Activated CD4-positive, alpha-beta memory T cell treated with anti-CD3 and anti-CD28 coated beads, Interleukin-2, amount 10 ng/mL, durations not matched to agents 7 days and 5 days (primary cell): ENCODE measurements around the gene SLC35F1. TPM values are rescaled to one million over a fixed set of nuclear protein-coding genes. Genes with fewer than 3 reads are reported as not detected.
A peak's percentile ranks its signal among the peaks of the same experiment; 100 is the strongest.

Experiments used
- CTCF ChIA-PET: fragments of 350-600 bp; sonication (Branson Sonifier 250); formaldehyde crosslinking; loops from one replicate; lab custom pipeline; 2021; ENCODE audit warnings: antibody characterized with exemption, inconsistent platforms; lab: Charles Lee
- POLR2A ChIA-PET: fragments of 350-600 bp; sonication (Branson Sonifier 250); formaldehyde crosslinking; loops from one replicate; lab custom pipeline; 2021; ENCODE audit warnings: antibody characterized with exemption; lab: Charles Lee
- DNase-seq: peaks from one replicate; pipeline ENCODE4 v3.0.0-alpha.2; 2020
- H3K27ac Mint-ChIP-seq: one replicate; pipeline ENCODE4 v1.8.0; 2021; ENCODE audit warnings: mild to moderate bottlenecking, mixed read lengths
- H3K27me3 Mint-ChIP-seq: one replicate; pipeline ENCODE4 v1.8.0; 2021; ENCODE audit warnings: mixed read lengths
- H3K36me3 Mint-ChIP-seq: one replicate; pipeline ENCODE4 v1.8.0; 2021; ENCODE audit warnings: low read depth, mixed read lengths
- H3K4me1 Mint-ChIP-seq: one replicate; pipeline ENCODE4 v1.8.0; 2021; ENCODE audit warnings: mixed read lengths
- H3K4me3 Mint-ChIP-seq: one replicate; pipeline ENCODE4 v1.8.0; 2021; ENCODE audit warnings: mild to moderate bottlenecking, mixed read lengths
- H3K9me3 Mint-ChIP-seq: one replicate; pipeline ENCODE4 v1.8.0; 2021; ENCODE audit warnings: mixed read lengths
- total RNA-seq, 2 experiments: library from RNA; stranded (reverse); gene quantifications; one replicate each; pipeline ENCODE4 v1.2.3, GENCODE V29; 2021

Gene SLC35F1
- total RNA-seq, 2 experiments from 2014 or later: 0.05 TPM; not detected in 1

DNA sequence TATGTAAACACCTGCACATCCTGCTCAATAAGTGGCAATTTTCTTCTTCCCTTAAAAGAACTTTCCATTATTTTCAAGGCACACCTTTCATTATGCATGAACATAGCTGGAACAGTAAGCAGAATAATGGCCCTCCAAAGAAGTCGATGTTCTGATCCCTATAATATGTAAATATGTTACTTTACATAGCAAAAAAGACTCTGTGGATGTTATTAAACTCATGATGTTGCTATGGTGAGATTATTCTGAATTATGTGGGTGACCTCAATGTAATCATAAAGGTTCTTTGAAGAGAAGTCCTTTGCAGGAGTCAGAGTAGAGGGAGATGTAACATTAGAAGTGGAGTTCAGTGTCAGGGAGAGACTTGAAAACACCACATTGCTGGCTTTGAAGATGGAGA is 341.1 kb downstream of the SLC35F1 start:
- Mint-ChIP-seq H3K36me3 (no peaks in the 10 kb centered on the region), H3K4me1 (no peaks in the 10 kb centered on the region), H3K27ac (no peak overlapping the region), H3K27me3 (peaks cover 11% of the 10 kb centered on the region), H3K9me3 (no peaks in the 10 kb centered on the region), H3K4me3 (no peak overlapping the region)
- POLR2A ChIA-PET: no interaction called here
- CTCF ChIA-PET: no interaction called here
- no peak for DNase-seq

DNA sequence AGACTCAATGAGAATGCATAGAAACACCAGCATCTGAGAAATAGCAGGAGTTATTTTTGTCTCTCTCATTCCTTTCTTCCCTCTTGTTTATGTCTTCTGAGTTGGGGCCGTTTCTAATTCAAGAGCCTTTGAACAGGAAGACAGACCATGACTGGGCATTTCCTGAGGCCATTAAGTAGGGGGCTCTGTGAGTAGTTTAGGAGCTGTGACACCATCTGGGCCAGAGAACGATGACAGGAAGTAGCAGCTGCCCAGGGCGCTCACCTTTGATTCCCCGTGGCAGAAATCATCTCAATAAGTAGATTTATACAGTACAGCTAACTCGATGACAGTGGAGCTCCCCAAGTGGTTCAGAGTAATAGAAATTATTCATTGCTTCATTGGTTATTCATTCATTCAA is 342.6 kb downstream of the SLC35F1 start:
- no peak overlapping the region for H3K27ac Mint-ChIP-seq
- ChIA-PET POLR2A (no interaction called here), CTCF (interaction anchor here (0.5 kb wide), 1 partner anchor 46 kb away, joined by 3 read pairs; no protein-coding TSS in a partner anchor)
- no peaks in the 10 kb centered on the region for H3K4me1 Mint-ChIP-seq
- no peak for DNase-seq
- no peaks in the 10 kb centered on the region for H3K9me3 Mint-ChIP-seq
- H3K27me3 Mint-ChIP-seq: peaks cover 11% of the 10 kb centered on the region
- H3K4me3 Mint-ChIP-seq: no peak overlapping the region
- H3K36me3 Mint-ChIP-seq: no peaks in the 10 kb centered on the region

DNA sequence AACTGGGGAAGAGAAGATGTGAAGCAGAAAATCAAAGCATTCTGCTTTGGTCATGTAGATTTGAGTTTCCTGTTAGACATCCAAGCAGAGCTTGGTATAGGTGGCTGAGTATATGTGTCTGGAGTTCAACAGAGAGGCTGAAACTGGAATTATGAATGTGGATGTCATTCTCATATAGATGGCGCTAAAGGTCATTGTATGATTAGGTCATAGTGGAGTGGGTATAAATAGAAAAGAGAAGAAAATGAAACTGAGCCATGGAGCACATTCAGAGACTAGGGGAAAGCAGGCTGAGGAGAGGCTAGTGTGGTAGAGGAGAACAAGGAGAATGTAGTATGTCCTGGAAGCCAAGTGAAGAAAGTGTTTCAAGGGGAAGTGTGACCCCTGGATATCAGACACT is 345.4 kb downstream of the SLC35F1 start:
- Mint-ChIP-seq H3K4me3 (no peak overlapping the region), H3K27ac (no peak overlapping the region), H3K4me1 (no peaks in the 10 kb centered on the region), H3K9me3 (no peaks in the 10 kb centered on the region), H3K36me3 (no peaks in the 10 kb centered on the region), H3K27me3 (peaks cover 5% of the 10 kb centered on the region)
- POLR2A ChIA-PET: no interaction called here
- CTCF ChIA-PET: no interaction called here
- no peak for DNase-seq

DNA sequence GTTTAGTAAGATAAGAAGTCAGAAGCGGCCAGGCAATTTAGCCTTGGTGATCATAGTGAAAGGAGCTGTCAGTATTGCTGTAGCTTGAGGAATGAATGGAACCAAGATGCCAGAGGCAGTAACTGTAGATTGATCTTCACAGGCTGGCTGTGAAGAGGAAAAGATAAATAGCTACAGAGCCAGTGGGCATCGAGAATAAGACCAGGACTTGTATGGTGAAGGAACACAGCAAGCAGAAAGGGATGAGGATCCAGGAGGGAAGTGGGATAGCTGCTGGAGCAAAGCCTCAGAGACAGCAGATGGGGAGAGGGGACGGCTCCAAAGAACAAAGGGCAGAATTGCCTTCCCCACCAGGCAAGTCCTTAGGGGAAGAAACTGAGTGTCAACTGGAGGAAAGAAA is 346.7 kb downstream of the SLC35F1 start:
- no peaks in the 10 kb centered on the region for H3K9me3 Mint-ChIP-seq
- no peak overlapping the region for H3K27ac Mint-ChIP-seq
- H3K27me3 Mint-ChIP-seq: peaks cover 4% of the 10 kb centered on the region
- H3K4me1 Mint-ChIP-seq: no peaks in the 10 kb centered on the region
- no peak overlapping the region for H3K4me3 Mint-ChIP-seq
- no peaks in the 10 kb centered on the region for H3K36me3 Mint-ChIP-seq
- DNase-seq: no peak
- ChIA-PET CTCF (no interaction called here), POLR2A (no interaction called here)

DNA sequence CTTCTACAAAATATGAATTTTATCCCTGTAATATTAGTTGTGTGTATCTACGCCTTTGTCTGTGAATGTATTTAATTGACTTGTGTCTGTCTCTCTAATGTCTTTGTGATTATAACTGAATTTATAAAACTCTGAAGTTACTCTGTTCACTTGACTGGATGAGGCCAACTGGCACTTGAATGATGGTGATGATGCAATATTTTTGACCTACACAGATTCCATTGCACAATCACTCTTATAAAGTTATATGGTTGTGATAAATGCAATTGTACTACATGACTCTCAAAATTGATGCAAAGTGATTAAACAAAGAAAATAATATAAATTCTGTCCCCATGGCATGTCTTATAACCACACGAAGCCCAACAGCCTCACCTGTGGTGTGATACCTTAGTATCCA is 353.8 kb downstream of the SLC35F1 start:
- H3K9me3 Mint-ChIP-seq: peaks cover 4% of the 10 kb centered on the region
- peaks cover 5% of the 10 kb centered on the region for H3K27me3 Mint-ChIP-seq
- CTCF ChIA-PET: no interaction called here
- H3K4me1 Mint-ChIP-seq: no peaks in the 10 kb centered on the region
- H3K36me3 Mint-ChIP-seq: no peaks in the 10 kb centered on the region
- H3K27ac Mint-ChIP-seq: no peak overlapping the region
- no peak for DNase-seq
- POLR2A ChIA-PET: no interaction called here
- H3K4me3 Mint-ChIP-seq: no peak overlapping the region

DNA sequence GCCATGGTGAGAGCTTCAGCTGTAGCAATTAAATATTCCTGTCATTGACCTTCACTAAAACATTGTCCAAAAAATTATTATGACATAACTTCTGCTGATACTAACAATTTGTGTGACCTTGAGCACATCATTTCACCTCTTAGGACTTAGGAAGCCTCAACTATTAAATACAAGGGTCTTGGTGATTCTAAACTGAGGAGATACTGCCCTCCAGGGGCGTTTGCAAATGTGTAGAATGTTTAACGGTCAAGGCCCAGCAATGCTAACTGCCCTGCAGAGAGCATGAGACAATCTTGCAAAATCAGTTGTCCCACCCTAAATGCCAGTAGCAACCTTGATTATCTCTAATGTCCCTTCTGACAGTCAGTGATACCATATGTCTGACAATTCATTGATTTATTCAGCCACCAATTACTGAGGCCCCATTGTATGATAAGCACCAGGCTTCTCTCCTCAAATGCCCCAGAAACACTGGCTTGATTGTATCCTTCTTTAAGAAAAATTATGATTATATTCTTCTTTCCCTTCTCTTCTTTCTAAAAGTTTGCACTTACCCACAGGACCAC is 356.9 kb downstream of the SLC35F1 start:
- DNase-seq: no peak
- H3K4me1 Mint-ChIP-seq: no peaks in the 10 kb centered on the region
- H3K27ac Mint-ChIP-seq: no peak overlapping the region
- H3K27me3 Mint-ChIP-seq: peaks cover 2% of the 10 kb centered on the region
- CTCF ChIA-PET: no interaction called here
- POLR2A ChIA-PET: no interaction called here
- H3K9me3 Mint-ChIP-seq: peaks cover 4% of the 10 kb centered on the region
- H3K4me3 Mint-ChIP-seq: no peak overlapping the region
- no peaks in the 10 kb centered on the region for H3K36me3 Mint-ChIP-seq

DNA sequence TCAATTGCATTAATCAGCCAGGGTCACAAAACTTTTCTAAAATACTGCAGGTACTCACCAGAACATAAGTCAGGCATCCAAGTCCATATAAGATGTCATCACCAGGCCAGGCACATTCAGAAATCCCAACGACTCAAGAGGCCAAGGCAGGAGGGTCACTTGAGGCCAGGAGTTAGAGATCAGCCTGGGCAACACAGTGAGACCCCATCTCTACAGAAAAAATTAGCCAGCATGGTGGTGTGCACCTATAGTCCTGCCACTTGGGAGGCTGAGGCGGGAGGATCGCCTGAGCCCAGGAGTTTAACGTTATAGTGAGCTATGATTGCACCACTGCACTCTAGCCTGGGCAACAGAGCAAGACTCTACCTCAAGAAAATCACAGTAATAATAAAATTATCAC is 362.6 kb downstream of the SLC35F1 start:
- Mint-ChIP-seq H3K27ac (no peak overlapping the region), H3K4me1 (no peaks in the 10 kb centered on the region)
- POLR2A ChIA-PET: no interaction called here

DNA sequence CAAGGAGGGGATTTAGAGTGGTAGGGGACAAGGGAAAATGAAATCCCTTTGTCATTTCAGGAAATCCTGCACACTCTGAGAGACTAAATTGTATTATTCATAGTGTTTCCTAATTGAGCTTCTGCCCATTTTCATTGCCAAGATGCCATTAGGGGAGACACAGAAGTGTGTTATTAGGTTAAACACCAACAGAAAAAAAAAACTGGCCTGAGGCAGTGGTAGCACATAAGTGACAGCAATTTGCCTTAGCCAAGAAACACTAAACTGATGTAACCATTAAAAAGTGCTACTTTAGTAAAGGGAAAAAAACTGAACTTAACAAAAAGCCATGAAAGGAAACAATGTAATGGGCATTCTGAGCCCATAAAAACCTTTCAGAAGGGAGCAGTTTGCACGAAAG is 370.6 kb downstream of the SLC35F1 start:
- H3K9me3 Mint-ChIP-seq: no peaks in the 10 kb centered on the region
- no peaks in the 10 kb centered on the region for H3K4me1 Mint-ChIP-seq
- CTCF ChIA-PET: no interaction called here
- H3K4me3 Mint-ChIP-seq: no peak overlapping the region
- no peak overlapping the region for H3K27ac Mint-ChIP-seq
- H3K27me3 Mint-ChIP-seq: peaks cover 24% of the 10 kb centered on the region
- no peak for DNase-seq
- no peaks in the 10 kb centered on the region for H3K36me3 Mint-ChIP-seq
- POLR2A ChIA-PET: no interaction called here

More for the DNA sequence above, 362.6 kb downstream of the SLC35F1 start:
- Mint-ChIP-seq H3K4me3 (no peak overlapping the region), H3K9me3 (peaks cover 4% of the 10 kb centered on the region), H3K36me3 (no peaks in the 10 kb centered on the region), H3K27me3 (peaks cover 12% of the 10 kb centered on the region)
- CTCF ChIA-PET: no interaction called here
- no peak for DNase-seq

DNA sequence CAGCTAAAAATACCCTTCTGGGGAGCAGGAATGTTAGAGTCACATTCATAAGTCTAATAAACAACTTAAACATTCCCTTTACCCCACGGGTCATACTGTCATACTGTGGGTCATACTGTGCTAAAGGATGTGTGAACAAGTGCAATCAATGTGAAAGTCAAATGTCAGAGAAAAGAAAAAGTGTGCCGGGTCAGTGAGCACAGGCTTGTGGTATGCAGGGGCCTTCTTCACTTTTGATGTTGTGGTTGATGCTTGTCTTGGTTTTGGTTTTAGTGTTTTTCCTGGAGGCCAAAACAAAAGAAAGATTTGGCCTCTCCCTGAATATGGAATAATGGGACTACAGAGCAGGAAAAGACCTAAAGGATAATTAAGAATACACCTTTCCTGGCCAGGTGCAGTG is 373.1 kb downstream of the SLC35F1 start:
- no peak for DNase-seq
- Mint-ChIP-seq H3K27me3 (peaks cover 19% of the 10 kb centered on the region), H3K27ac (no peak overlapping the region), H3K4me3 (no peak overlapping the region), H3K36me3 (no peaks in the 10 kb centered on the region), H3K9me3 (no peaks in the 10 kb centered on the region), H3K4me1 (no peaks in the 10 kb centered on the region)
- ChIA-PET CTCF (no interaction called here), POLR2A (no interaction called here)

DNA sequence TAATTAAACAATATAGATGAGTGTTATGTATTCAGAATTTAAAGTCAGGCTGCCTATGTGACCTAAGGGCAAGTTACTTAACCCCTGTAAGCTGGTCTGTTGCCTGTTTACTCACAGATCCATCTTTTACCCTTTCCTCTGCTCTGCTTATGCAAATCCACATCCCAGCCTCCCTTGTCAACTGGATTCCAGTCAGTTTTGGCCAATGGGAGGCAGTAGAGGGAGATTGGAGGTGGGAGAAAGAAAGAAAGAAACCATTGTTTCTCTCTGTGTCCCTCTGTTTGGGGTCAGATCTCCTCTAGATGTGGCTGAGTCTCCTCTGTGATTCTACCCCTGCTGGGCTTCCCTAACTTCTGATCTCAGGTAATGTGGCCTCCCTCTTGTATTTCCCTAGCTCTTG is 374.2 kb downstream of the SLC35F1 start:
- DNase-seq: no peak
- Mint-ChIP-seq H3K4me1 (no peaks in the 10 kb centered on the region), H3K4me3 (no peak overlapping the region), H3K9me3 (no peaks in the 10 kb centered on the region), H3K36me3 (no peaks in the 10 kb centered on the region), H3K27me3 (peaks cover 19% of the 10 kb centered on the region), H3K27ac (no peak overlapping the region)
- ChIA-PET POLR2A (no interaction called here), CTCF (no interaction called here)

DNA sequence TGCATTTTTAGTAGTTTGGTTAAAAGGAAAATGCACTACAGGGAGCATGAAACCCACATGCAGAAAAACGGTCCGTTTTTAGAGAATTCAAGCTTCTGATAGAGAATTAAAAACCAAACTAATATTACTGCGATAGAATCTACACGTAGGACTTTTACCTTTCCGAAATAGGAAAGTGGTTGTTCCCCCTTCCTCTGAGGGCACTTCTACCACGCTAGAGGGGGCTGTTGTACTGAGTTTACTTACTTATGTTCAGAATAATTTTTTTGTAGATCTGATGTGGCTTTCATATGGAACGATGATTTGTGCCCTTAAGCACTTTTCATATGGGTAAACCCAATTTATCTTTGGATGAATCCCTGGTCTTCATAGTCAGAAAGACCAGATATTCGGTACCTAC is 376.7 kb downstream of the SLC35F1 start:
- Mint-ChIP-seq H3K4me1 (no peaks in the 10 kb centered on the region), H3K27ac (no peak overlapping the region), H3K4me3 (no peak overlapping the region), H3K9me3 (no peaks in the 10 kb centered on the region), H3K27me3 (peaks cover 15% of the 10 kb centered on the region), H3K36me3 (no peaks in the 10 kb centered on the region)
- POLR2A ChIA-PET: no interaction called here
- peak; percentile 40 for DNase-seq
- CTCF ChIA-PET: interaction anchor here (1.5 to 2.2 kb wide), 2 partner anchors 297 to 826 kb away, joined by 3 to 6 read pairs; no protein-coding TSS in a partner anchor

DNA sequence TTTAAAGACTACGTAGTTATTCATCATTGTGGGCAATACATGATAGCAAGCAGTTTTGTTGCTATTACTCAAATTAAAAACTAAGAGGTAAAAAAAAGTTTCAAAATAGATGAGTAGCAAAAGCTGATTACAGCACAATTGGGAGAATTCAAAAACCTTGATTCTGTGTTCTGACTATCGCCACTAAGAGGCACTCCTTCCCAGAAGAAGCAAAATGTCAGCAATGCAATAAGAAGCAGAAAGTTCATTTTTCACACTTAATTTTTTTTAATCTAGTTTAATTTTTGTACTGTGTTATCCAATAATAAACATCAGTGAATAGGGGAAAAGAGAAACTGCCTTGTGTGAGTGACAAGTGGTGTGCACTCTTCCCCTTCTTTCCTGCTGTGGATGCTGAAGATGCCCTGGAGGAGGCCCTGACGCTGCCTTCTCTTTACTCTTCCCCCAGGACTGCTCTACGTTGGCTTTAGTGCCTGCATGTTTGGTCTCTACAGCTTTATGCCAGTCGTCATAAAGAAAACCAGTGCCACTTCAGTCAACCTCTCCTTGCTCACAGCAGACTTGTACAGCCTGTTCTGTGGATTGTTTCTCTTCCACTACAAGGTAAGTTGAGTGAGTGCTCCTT is 377.8 kb downstream of the SLC35F1 start:
- no peak for DNase-seq
- no peaks in the 10 kb centered on the region for H3K36me3 Mint-ChIP-seq
- ChIA-PET POLR2A (no interaction called here), CTCF (interaction anchor here (1.2 to 2.2 kb wide), 4 partner anchors 296 to 826 kb away, joined by 3 to 6 read pairs (median 4); no protein-coding TSS in a partner anchor)
- H3K27me3 Mint-ChIP-seq: peaks cover 12% of the 10 kb centered on the region
- no peaks in the 10 kb centered on the region for H3K4me1 Mint-ChIP-seq
- no peak overlapping the region for H3K4me3 Mint-ChIP-seq
- no peaks in the 10 kb centered on the region for H3K9me3 Mint-ChIP-seq
- H3K27ac Mint-ChIP-seq: no peak overlapping the region

DNA sequence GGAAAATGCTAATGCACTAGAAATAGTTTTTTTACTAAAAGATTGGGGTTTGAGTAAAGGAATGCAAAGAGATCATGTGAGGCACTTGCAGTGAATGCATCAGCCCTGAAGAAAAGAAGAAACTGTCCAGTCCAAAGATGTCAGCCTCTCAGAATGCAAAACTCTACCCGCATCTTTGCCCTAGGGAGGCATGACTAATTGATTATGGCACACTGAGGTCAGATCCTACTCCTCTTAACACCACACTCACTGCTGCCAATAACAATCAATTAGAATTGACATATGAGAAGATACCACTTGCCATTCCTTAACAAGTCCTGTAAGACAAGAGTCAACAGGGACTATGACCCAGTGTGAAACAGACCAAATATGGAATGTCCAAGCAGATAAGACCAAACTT is 378.7 kb downstream of the SLC35F1 start:
- POLR2A ChIA-PET: no interaction called here
- DNase-seq: no peak
- H3K36me3 Mint-ChIP-seq: no peaks in the 10 kb centered on the region
- H3K4me1 Mint-ChIP-seq: no peaks in the 10 kb centered on the region
- H3K27me3 Mint-ChIP-seq: peaks cover 12% of the 10 kb centered on the region
- H3K9me3 Mint-ChIP-seq: no peaks in the 10 kb centered on the region
- H3K4me3 Mint-ChIP-seq: no peak overlapping the region
- CTCF ChIA-PET: interaction anchor here (0.6 to 1.6 kb wide), 5 partner anchors 11 to 825 kb away, joined by 3 to 6 read pairs (median 3); no protein-coding TSS in a partner anchor
- no peak overlapping the region for H3K27ac Mint-ChIP-seq
